Activated naive CD4-positive, alpha-beta T cell treated with anti-CD3 and anti-CD28 coated beads for 36 hours (primary cell): ENCODE measurements around the gene GPR65. TPM values are rescaled to one million over a fixed set of nuclear protein-coding genes. Genes with fewer than 3 reads are reported as not detected.

Experiments
- CTCF ChIA-PET: fragments of 350-600 bp; sonication (Branson Sonifier 250); formaldehyde crosslinking; loops from one replicate; lab custom pipeline; 2021; ENCODE audit warnings: antibody characterized with exemption; lab: Charles Lee
- DNase-seq: peaks from one replicate; pipeline ENCODE4 v3.0.0-alpha.2; 2020
- H3K27ac Mint-ChIP-seq: one replicate; pipeline ENCODE4 v1.8.0; 2021; ENCODE audit warnings: mild to moderate bottlenecking, mixed read lengths
- H3K27me3 Mint-ChIP-seq: one replicate; pipeline ENCODE4 v1.8.0; 2021; ENCODE audit warnings: low read depth, mixed read lengths
- H3K36me3 Mint-ChIP-seq: one replicate; pipeline ENCODE4 v1.8.0; 2021; ENCODE audit warnings: low read depth, mixed read lengths
- H3K4me1 Mint-ChIP-seq: one replicate; pipeline ENCODE4 v1.8.0; 2021; ENCODE audit warnings: low read depth, mixed read lengths
- H3K4me3 Mint-ChIP-seq: one replicate; pipeline ENCODE4 v1.8.0; 2021; ENCODE audit warnings: mild to moderate bottlenecking, moderate library complexity, mixed read lengths
- H3K9me3 Mint-ChIP-seq: one replicate; pipeline ENCODE4 v1.8.0; 2021; ENCODE audit warnings: mixed read lengths
- intact Hi-C: fragments of 100-400 bp; cut with micrococcal nuclease; formaldehyde crosslinking; loops from one replicate; pipeline ENCODE4 v1.15.1; 2023
- total RNA-seq, 2 experiments: library from RNA; stranded (reverse); gene quantifications; one replicate each; pipeline ENCODE4 v1.2.3, GENCODE V29; 2021

The GPR65 gene
- total RNA-seq, 2 experiments from 2014 or later: 10.4 to 11.1 TPM

DNA sequence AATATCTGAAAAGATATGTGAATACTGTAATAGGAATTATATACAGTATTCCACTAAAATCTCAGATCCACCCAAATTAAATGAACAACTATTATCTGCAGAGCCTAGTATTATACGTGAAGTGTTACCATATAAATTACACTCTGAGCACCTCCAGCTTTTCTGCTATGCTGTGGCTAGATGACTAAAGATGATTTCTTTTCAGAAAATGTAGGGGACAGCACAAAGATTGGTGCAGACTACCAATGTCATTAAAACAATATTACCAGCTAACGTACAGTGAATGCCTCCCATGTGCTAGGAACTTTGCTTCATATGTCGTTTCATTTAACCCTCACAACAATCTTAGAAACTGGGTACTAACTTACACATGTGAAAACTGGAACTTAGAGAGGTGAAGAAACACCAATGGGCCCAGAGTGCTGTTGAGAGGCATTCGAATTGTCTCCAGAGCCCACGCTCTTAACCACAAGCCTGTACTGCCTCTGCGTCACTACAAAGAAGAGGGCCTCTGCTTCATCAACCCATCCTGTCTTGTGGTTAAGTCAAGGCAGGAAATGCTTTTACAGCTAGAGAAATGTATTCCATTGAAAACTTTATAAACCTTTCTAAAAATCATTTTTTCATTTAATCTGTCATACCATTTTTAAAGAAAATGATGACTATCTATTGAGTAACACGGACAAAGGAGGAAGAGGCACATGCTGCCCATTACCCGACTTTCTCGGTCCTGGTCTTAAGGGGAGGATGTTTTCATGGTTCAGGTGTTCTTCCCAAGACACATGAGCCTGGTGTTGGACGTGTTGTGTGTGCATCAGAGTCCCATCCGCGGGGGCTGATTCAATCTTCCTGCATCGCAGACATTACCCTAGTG lies 1.3 kb downstream of the GPR65 start:
- H3K9me3 Mint-ChIP-seq: no peaks in the 10 kb centered on the region
- H3K27ac Mint-ChIP-seq: peak overlapping the region; percentile 95
- no peaks in the 10 kb centered on the region for H3K27me3 Mint-ChIP-seq
- peak; percentile 85 for DNase-seq
- H3K36me3 Mint-ChIP-seq: peaks cover 33% of the 10 kb centered on the region
- H3K4me3 Mint-ChIP-seq: peak overlapping the region; percentile 88
- peaks cover 63% of the 10 kb centered on the region for H3K4me1 Mint-ChIP-seq
- CTCF ChIA-PET: interaction anchor here (1.2 to 3.8 kb wide), 2 partner anchors 12 to 162 kb away, joined by 3 to 22 read pairs; partner anchors contain the start of gene GALC
- intact Hi-C loops: loop anchor here (1.0 to 5.0 kb wide), 8 partner anchors 13 to 1951 kb away; partner anchors contain the start of genes EML5, GALC and ZC3H14

GRCh38 chr14:88007608-88008007 lies 2.7 kb downstream of the GPR65 start:
- H3K27me3 Mint-ChIP-seq: no peaks in the 10 kb centered on the region
- peaks cover 66% of the 10 kb centered on the region for H3K4me1 Mint-ChIP-seq
- H3K36me3 Mint-ChIP-seq: peaks cover 39% of the 10 kb centered on the region
- no peaks in the 10 kb centered on the region for H3K9me3 Mint-ChIP-seq
- intact Hi-C loops: loop anchor here (1.0 to 5.0 kb wide), 5 partner anchors 9 to 1619 kb away; partner anchors contain the start of genes EML5 and ZC3H14
- no peak for DNase-seq
- CTCF ChIA-PET: interaction anchor here (0.7 kb wide), 2 partner anchors 10 kb away, joined by 3 to 4 read pairs; no protein-coding TSS in a partner anchor
- peak overlapping the region; percentile 73 for H3K4me3 Mint-ChIP-seq
- H3K27ac Mint-ChIP-seq: peak overlapping the region; percentile 83

DNA sequence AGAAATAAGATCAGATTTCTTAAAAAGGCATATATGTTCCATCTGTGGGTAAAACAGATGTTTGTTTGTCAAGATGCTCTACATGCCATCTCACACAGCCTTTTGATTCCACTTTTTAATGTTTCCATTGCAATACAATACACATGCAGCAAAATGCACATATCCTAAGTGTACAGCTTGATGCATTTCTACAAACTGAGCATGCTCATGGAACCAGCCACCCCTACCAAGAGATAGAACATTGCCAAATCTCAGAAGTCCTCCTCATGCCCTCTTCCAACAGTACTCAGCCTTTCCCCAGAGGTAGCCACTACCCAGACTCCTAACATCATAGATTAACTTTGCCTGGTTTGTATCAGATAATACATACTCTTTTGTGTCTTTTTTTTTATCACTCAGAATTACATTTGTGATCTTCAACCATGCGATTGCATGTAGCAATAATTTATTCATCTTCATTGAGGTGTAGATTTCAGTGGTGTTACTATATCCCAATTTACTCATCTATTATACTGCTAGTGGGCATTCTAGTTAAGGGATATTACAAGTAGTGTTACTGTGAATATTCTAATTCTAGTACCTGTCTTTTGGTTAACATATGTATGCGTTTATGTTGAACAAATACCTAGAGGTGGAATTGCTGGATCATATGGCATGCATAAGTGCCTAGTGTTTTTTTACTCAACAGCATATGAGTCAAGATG lies 3.3 kb downstream of the GPR65 start:
- CTCF ChIA-PET: interaction anchor here (0.7 to 1.5 kb wide), 2 partner anchors 9 to 160 kb away, joined by 4 to 6 read pairs; no protein-coding TSS in a partner anchor

GRCh38 chr14:88009486-88009885 lies 4.6 kb downstream of the GPR65 start:
- Mint-ChIP-seq H3K36me3 (peaks cover 39% of the 10 kb centered on the region), H3K4me3 (no peak overlapping the region), H3K4me1 (peaks cover 61% of the 10 kb centered on the region), H3K27ac (peak overlapping the region; percentile 66), H3K9me3 (no peaks in the 10 kb centered on the region), H3K27me3 (no peaks in the 10 kb centered on the region)
- no peak for DNase-seq
- intact Hi-C loops: loop anchor here (5.0 kb wide), 3 partner anchors 57 to 783 kb away; partner anchors contain the start of genes EML5 and ZC3H14
- CTCF ChIA-PET: interaction anchor here (1.5 kb wide), 1 partner anchor 159 kb away, joined by 6 read pairs; no protein-coding TSS in a partner anchor

More for the DNA sequence above, 3.3 kb downstream of the GPR65 start:
- intact Hi-C loops: loop anchor here (1.0 to 5.0 kb wide), 4 partner anchors 8 to 784 kb away; partner anchors contain the start of genes EML5 and ZC3H14
- Mint-ChIP-seq H3K36me3 (peaks cover 39% of the 10 kb centered on the region), H3K9me3 (no peaks in the 10 kb centered on the region), H3K27ac (peak overlapping the region; percentile 83), H3K4me3 (peak overlapping the region; percentile 64), H3K27me3 (no peaks in the 10 kb centered on the region), H3K4me1 (peaks cover 63% of the 10 kb centered on the region)
- DNase-seq: no peak

- CTCF ChIA-PET: no interaction called here
- H3K9me3 Mint-ChIP-seq: no peaks in the 10 kb centered on the region
- H3K4me1 Mint-ChIP-seq: peaks cover 60% of the 10 kb centered on the region
- intact Hi-C loops: no loop called here
- H3K4me3 Mint-ChIP-seq: no peak overlapping the region
- H3K36me3 Mint-ChIP-seq: peaks cover 39% of the 10 kb centered on the region
- no peak overlapping the region for H3K27ac Mint-ChIP-seq
- no peak for DNase-seq
- no peaks in the 10 kb centered on the region for H3K27me3 Mint-ChIP-seq
Observed at GRCh38 chr14:88010331-88010730, 5.4 kb downstream of the GPR65 start.

DNA sequence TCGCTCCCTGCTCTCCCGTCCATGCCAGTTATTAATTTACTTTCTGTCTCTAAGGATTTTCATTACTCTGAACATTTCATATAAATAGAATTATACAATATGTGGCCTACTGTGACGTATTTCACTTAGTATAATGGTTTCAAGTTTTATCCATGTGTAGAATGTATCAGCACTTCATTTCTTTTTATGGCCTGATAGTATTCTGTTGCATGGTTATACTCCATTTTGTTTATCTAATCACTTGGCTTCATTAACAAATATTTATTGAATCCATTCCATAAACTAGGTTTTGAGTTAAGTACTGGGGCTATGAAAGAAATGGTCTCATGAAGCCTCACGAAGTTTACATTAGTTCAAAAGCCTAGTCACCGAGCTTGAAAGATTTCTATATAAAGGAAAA lies 7.6 kb downstream of the GPR65 start:
- Mint-ChIP-seq H3K4me3 (no peak overlapping the region), H3K4me1 (peaks cover 64% of the 10 kb centered on the region), H3K36me3 (peaks cover 42% of the 10 kb centered on the region), H3K9me3 (no peaks in the 10 kb centered on the region), H3K27ac (no peak overlapping the region), H3K27me3 (no peaks in the 10 kb centered on the region)
- intact Hi-C loops: no loop called here
- DNase-seq: no peak
- CTCF ChIA-PET: interaction anchor here (0.6 to 0.9 kb wide), 7 partner anchors 17 to 447 kb away, joined by 3 to 6 read pairs (median 4); no protein-coding TSS in a partner anchor

DNA sequence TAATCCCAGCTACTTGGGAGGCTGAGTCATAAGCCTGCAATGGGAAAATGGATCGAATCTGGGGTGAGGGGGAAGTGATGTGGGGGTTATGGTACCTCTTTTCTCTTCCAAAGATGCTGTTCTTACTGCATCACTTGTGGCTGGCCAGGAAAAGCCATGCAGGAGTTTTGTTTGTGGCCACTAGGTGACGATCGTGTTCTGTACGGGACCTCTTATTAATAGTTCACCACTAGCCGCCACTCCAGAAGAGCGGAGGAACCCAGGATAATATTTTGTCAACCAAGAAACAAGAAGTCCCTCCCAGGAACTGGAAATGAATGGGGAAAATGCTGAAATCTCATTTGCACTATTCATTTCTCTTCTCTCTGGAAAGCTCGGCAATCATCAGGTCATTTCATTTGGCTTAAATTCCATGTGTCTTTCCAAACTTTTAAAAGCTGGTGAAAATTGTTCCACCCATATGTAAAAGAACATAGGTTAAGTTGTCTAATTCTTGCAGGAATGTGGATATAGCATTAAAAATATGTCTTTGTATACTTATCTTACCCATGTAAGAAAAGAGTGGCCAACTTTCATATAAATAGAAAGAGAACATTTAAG lies 8.9 kb downstream of the GPR65 start:
- peak; percentile 45 for DNase-seq
- CTCF ChIA-PET: interaction anchor here (0.6 to 1.7 kb wide), 5 partner anchors 12 to 933 kb away, joined by 3 to 7 read pairs (median 4); no protein-coding TSS in a partner anchor
- Mint-ChIP-seq H3K27ac (no peak overlapping the region), H3K9me3 (no peaks in the 10 kb centered on the region), H3K4me3 (no peak overlapping the region), H3K36me3 (peaks cover 41% of the 10 kb centered on the region), H3K27me3 (no peaks in the 10 kb centered on the region), H3K4me1 (peaks cover 61% of the 10 kb centered on the region)
- intact Hi-C loops: loop anchor here (1.0 kb wide), 1 partner anchor 154 kb away; no protein-coding TSS in a partner anchor

GRCh38 chr14:88016768-88017167 lies 11.8 kb downstream of the GPR65 start:
- no peak overlapping the region for H3K4me3 Mint-ChIP-seq
- H3K27me3 Mint-ChIP-seq: no peaks in the 10 kb centered on the region
- peaks cover 41% of the 10 kb centered on the region for H3K4me1 Mint-ChIP-seq
- intact Hi-C loops: loop anchor here (1.0 kb wide), 1 partner anchor 8 kb away; no protein-coding TSS in a partner anchor
- CTCF ChIA-PET: interaction anchor here (0.5 to 1.2 kb wide), 4 partner anchors 22 to 154 kb away, joined by 3 read pairs; no protein-coding TSS in a partner anchor
- no peak for DNase-seq
- H3K36me3 Mint-ChIP-seq: peaks cover 18% of the 10 kb centered on the region
- H3K9me3 Mint-ChIP-seq: peaks cover 3% of the 10 kb centered on the region
- H3K27ac Mint-ChIP-seq: no peak overlapping the region

- intact Hi-C loops: no loop called here
- peaks cover 33% of the 10 kb centered on the region for H3K4me1 Mint-ChIP-seq
- H3K27me3 Mint-ChIP-seq: no peaks in the 10 kb centered on the region
- CTCF ChIA-PET: interaction anchor here (0.5 to 1.1 kb wide), 6 partner anchors 10 to 153 kb away, joined by 3 to 4 read pairs (median 3); no protein-coding TSS in a partner anchor
- H3K36me3 Mint-ChIP-seq: peaks cover 18% of the 10 kb centered on the region
- no peak overlapping the region for H3K4me3 Mint-ChIP-seq
- no peak overlapping the region for H3K27ac Mint-ChIP-seq
- H3K9me3 Mint-ChIP-seq: peaks cover 3% of the 10 kb centered on the region
- DNase-seq: no peak
Observed at GRCh38 chr14:88017535-88017934, 12.6 kb downstream of the GPR65 start.

GRCh38 chr14:88023658-88024187 lies 18.8 kb downstream of the GPR65 start:
- CTCF ChIA-PET: no interaction called here
- peaks cover 3% of the 10 kb centered on the region for H3K36me3 Mint-ChIP-seq
- no peak for DNase-seq
- intact Hi-C loops: no loop called here
- peaks cover 3% of the 10 kb centered on the region for H3K9me3 Mint-ChIP-seq
- no peak overlapping the region for H3K27ac Mint-ChIP-seq
- no peaks in the 10 kb centered on the region for H3K27me3 Mint-ChIP-seq
- peaks cover 60% of the 10 kb centered on the region for H3K4me1 Mint-ChIP-seq
- H3K4me3 Mint-ChIP-seq: no peak overlapping the region
